Posterior vena cava (tissue), 2 donors: ENCODE measurements around the gene ACTRT3. TPM values are rescaled to one million over a fixed set of nuclear protein-coding genes. Genes with fewer than 3 reads are reported as not detected.

Experiments used
- DNase-seq: peaks from one replicate; pipeline ENCODE4 v3.0.0-alpha.2; 2020; ENCODE audit warnings: low spot score
- intact Hi-C, 2 donors: fragments of 100-400 bp; cut with DNase I; formaldehyde crosslinking; loops; one replicate each; pipeline versions ENCODE4 v1.14.1 to v1.14.2; 2022 to 2023
- total RNA-seq, 2 donors: library from RNA; stranded (reverse); fragmentation: NEBNext Ultra II Directional; extraction: Animal tissue kit (Norgen Biotek cat#: 25700); gene quantifications; one replicate each; pipeline ENCODE4 v1.2.1, GENCODE V29; 2021
- donor health status: DM: yes; HTN: yes; CAD: no.
- donor health status: DM: yes; HTN: yes; CAD: no.

ACTRT3 gene
- total RNA-seq, 2 donors from 2014 or later, result 2.2 to 2.4 TPM

- no peak for DNase-seq
- intact Hi-C loops, result no loop called here
Measured at GRCh38 chr3:169777822-169778221, 8.5 kb upstream of the ACTRT3 start.

- DNase-seq, result no peak
Measured at GRCh38 chr3:169774186-169774585, 4.8 kb upstream of the ACTRT3 start.

GRCh38 chr3:169772897-169773816 lies 3.8 kb upstream of the ACTRT3 start, which contains the start of gene MYNN:
Gene MYNN (plus strand): TSS chr3:169773396. CDS start chr3:169774296, 900 bp downstream.
- intact Hi-C loops, result no loop called here
- DNase-seq, result peak; percentile 98

More at GRCh38 chr3:169774186-169774585, 4.8 kb upstream of the ACTRT3 start:
- intact Hi-C loops, result no loop called here

GRCh38 chr3:169772305-169772896 lies 3.0 kb upstream of the ACTRT3 start:
- DNase-seq, result peak; percentile 88
- intact Hi-C loops, result no loop called here

DNA sequence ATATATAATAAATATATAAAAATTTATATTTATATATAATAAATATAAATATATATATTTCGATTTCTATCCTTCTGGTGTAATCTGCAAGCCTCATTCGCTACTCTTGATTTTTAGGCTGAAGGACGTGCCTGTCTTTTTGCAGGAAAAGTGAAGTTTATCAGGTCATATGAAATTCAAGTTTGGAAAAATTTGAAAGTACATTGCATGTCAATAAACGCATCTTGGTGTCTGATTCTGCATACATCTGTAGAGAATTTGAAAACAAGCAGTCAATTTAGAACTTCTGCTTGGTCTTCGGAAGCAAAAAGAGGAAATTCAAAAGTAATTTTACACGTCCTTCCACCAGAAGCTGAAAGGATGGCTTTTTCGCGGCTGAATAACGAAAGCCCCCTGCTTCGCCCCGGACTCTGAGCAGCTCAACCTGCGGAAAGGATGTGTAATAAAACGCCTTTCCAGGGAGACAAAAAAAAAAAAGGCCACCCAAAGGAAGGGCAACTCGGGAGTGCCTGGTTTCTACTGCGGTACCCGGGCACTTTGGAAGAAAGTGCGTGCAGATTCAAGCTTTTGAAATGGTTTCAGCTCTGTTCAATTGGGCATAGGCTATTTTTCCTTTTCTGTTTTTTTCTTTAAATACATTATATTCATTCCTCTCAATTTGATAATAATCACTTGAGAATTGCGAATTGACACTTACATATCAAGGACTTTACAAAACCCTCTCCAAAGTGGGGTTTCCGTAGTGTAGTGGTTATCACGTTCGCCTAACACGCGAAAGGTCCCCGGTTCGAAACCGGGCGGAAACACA lies 2.3 kb upstream of the ACTRT3 start:
- no peak for DNase-seq
- intact Hi-C loops, result no loop called here

DNA sequence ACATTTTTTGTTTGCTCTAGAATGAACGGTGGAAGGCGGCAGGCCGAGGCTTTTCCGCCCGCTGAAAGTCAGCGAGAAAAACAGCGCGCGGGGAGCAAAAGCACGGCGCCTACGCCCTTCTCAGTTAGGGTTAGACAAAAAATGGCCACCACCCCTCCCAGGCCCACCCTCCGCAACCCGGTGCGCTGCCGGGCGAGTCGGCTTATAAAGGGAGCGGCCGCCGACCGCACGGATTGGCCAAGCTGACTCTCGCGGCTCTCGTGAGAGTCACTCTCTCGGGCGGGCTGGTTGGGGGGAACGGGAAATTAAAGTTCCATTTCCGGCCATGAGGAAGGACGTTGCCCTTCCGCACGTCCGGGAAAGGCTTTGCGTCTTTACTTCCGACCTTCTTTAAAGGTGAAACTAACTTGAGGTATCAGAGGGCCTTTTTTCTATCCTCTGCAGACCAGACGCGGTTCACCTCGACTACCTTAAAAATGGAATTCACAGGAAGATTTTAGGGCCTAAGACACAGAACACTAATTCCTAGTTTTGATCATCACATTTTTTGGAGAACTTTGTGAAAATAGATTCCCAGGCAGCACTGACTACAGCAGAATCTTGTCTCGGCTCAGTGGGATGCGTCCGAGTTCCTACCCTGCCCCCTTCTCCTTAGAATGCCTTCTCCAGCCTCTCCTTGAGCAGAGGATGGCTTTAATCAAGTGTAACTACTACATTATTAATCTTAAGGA lies 4.3 kb downstream of the ACTRT3 start, which contains the start of gene TERC:
Gene TERC (minus strand): TSS at position 179 of the 731 bp plus-strand sequence.
- intact Hi-C loops, result no loop called here

DNA sequence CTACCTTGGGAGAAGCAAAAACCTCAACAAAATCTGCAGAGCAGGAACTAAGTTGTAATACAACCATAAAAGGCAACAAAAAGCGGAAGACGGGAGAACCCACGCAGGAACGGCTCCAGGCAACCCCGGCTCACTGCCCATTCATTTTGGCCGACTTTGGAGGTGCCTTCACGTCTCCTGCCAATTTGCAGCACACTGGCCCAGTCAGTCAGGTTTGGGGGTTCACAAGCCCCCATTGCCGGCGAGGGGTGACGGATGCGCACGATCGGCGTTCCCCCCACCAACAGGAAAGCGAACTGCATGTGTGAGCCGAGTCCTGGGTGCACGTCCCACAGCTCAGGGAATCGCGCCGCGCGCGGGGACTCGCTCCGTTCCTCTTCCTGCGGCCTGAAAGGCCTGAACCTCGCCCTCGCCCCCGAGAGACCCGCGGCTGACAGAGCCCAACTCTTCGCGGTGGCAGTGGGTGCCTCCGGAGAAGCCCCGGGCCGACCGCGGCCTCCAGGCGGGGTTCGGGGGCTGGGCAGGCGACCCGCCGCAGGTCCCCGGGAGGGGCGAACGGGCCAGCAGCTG lies 5.0 kb downstream of the ACTRT3 start:
- DNase-seq, result peak; percentile 91
- intact Hi-C loops, result no loop called here

More for the DNA sequence above, 4.3 kb downstream of the ACTRT3 start, which contains the start of gene TERC:
- DNase-seq, result peak; percentile 98

GRCh38 chr3:169760479-169760878 lies 8.9 kb downstream of the ACTRT3 start:
- DNase-seq, result no peak
- intact Hi-C loops, result no loop called here

- no peak for DNase-seq
- intact Hi-C loops, result no loop called here
Measured at GRCh38 chr3:169759256-169759655, 10.1 kb downstream of the ACTRT3 start.

- intact Hi-C loops, result no loop called here
- no peak for DNase-seq
Measured at GRCh38 chr3:169758359-169758994, 10.9 kb downstream of the ACTRT3 start.

DNA sequence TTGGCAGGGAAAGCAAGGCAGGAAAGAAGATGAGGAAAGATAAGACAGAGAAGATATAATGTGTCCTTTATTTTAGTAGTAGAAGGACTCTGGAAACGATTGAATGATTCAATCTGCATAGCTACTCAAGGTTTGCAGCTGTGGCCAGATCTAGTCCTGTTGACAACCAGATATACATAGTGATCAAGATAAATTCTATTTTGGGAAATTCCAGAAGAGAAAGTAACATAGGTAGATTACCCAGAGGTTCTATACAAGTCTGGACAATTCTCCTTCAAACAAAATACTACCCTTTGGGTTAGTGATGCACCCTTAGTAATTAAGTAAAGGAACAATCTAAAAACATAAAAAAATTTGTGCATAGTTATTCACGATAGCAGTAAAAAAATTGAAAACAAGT lies 13.9 kb downstream of the ACTRT3 start:
- DNase-seq, result no peak
- intact Hi-C loops, result no loop called here

DNA sequence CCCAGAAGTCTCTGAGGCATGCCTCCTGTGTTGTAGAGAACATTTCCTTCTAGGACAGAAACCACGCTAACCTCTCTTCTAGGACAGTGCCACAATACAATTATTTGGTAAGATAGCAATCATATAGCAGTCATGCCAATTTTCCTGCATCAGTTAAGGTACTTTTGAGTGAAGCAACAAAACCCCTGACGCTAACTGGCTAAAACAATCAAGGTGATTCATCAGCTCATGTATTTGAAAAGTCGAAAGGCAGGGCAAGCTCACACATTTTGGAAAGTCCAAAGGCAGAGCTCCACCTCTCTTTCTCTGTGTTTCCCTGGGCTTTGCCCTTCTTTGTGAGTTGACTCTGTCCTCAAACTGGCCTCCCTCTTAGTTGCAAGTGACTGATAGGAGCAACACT lies 14.7 kb downstream of the ACTRT3 start:
- no peak for DNase-seq
- intact Hi-C loops, result no loop called here

DNA sequence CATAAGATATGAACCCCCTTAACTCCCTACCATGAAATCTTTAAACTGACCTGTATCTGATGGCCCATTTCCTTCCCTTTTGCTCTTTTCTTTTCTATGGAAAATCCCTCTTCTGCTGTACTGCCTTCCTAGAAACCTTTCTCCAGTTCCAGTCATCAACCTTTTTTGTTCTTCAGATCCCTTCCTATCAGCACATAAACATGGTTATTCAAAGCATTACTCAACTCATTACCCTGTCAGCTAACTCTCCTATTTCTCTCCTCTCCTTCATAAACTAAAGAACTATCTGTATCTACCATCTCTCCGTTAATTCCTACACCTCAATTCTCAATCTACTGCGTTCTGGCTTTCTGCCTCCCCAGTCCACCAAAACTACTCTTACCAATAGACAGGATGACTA lies 17.5 kb downstream of the ACTRT3 start:
- intact Hi-C loops, result no loop called here
- DNase-seq, result no peak

DNA sequence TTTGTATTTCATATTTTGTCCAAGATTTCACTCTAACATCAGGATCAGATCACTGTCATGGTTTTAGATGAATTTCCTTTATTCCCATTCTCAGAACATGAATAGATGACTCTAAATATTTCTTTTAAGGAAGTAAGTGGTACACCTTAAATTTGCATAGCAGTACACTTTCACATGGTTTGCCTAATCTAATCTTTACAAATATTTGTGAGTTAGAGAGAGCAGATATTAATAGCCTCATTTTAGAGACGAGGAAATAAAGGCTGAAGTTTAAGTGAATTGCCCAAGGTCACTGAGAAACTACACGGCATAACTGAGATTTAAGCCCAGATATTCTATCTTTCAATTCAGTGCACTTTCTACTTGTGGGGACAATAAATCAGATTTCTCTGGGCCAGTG lies 18.7 kb downstream of the ACTRT3 start:
- DNase-seq, result no peak

GRCh38 chr3:169748670-169749069 lies 20.7 kb downstream of the ACTRT3 start:
- intact Hi-C loops, result loop anchor here in 1 of 2 donors (10.0 kb wide), 1 partner anchor 594 kb away; no protein-coding TSS in a partner anchor
- no peak for DNase-seq

More for the DNA sequence above, 18.7 kb downstream of the ACTRT3 start:
- intact Hi-C loops, result no loop called here

- DNase-seq, result no peak
Measured at GRCh38 chr3:169746924-169747323, 22.4 kb downstream of the ACTRT3 start.

DNA sequence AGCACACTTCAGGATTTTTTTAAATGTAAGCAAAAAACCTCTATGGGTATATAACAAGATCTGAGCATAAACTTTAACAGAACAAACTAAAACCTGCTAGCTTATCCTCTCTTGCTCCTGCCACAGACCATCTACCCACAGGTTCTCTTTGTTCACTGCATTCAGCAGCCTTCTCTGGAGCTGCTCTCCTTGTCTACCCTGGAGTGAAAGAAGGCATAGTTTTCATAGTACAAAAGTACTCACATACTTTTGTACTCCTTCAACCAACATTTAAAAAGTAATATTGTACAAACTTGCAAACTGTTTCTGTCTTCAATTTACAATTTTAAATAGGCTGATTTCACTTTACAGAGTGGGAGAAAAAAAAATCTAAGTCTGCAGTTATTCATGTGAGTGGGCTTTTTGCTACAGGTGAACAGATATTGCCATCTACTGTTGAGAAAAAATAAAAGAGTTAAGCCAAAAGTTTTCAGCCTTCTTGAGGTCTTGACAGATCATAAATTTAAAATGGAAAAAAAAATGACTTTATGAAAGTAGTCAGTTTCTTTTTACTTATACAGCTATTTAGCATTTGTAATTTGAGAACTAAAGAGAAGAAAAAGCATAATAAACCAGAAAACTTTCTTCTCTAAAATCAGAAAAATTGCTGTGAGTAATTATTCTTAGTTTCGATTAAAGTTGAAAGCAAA lies 24.9 kb downstream of the ACTRT3 start:
- no peak for DNase-seq
- intact Hi-C loops, result loop anchor here in 1 of 2 donors (10.0 kb wide), 1 partner anchor 590 kb away; no protein-coding TSS in a partner anchor

More at GRCh38 chr3:169746924-169747323, 22.4 kb downstream of the ACTRT3 start:
- intact Hi-C loops, result loop anchor here in 1 of 2 donors (10.0 kb wide), 1 partner anchor 592 kb away; no protein-coding TSS in a partner anchor
